Activated T-cell treated with anti-CD3 and anti-CD28 coated beads, Interleukin-2, amount 50 U/mL, for 4 hours (primary cell): ENCODE data around the gene TSPAN15. TPM values are rescaled to one million over a fixed set of nuclear protein-coding genes. Genes with fewer than 3 reads are reported as not detected.
A peak's percentile ranks its signal among the peaks of the same experiment; 100 is the strongest.
"Not testable (repeated sequence)": the region's sequence is repeated elsewhere in the genome, so short reads cannot be mapped to it uniquely, and the experiment has no call there.

Source experiments
- ATAC-seq, 2 donors: fragments of 200-7000 bp; cut with Tn5 transposase; one replicate each; pipeline ENCODE4 v1.10.0; 2021
- DNase-seq: peaks from one replicate; pipeline ENCODE4 v3.0.0-alpha.2; 2020
- H3K27me3 Mint-ChIP-seq: one replicate; pipeline ENCODE4 v1.8.0; 2021; ENCODE audit warnings: low read depth, mixed read lengths
- H3K36me3 Mint-ChIP-seq: one replicate; pipeline ENCODE4 v1.8.0; 2022; ENCODE audit warnings: mixed read lengths; ENCODE audit not compliant: insufficient read depth
- H3K4me1 Mint-ChIP-seq: one replicate; pipeline ENCODE4 v1.8.0; 2021; ENCODE audit warnings: low read depth, mixed read lengths
- H3K4me3 Mint-ChIP-seq: one replicate; pipeline ENCODE4 v1.8.0; 2021; ENCODE audit warnings: mild to moderate bottlenecking, moderate library complexity, mixed read lengths
- H3K9me3 Mint-ChIP-seq: one replicate; pipeline ENCODE4 v1.8.0; 2021; ENCODE audit warnings: mixed read lengths
- total RNA-seq, 3 donors: library from RNA; stranded (reverse); gene quantifications; one replicate each; pipeline ENCODE4 v1.2.1, GENCODE V29; 2021

Gene TSPAN15
- total RNA-seq, 3 donors from 2014 or later: 0.86 to 1.8 (median 1.4) TPM

GRCh38 chr10:69446650-69447151 is 4.6 kb upstream of the TSPAN15 start:
- Mint-ChIP-seq H3K4me3 (no peak overlapping the region), H3K27me3 (peaks cover 1% of the 10 kb centered on the region), H3K36me3 (no peaks in the 10 kb centered on the region), H3K4me1 (peaks cover 8% of the 10 kb centered on the region), H3K9me3 (no peaks in the 10 kb centered on the region)
- ATAC-seq: no peak
- no peak for DNase-seq

DNA sequence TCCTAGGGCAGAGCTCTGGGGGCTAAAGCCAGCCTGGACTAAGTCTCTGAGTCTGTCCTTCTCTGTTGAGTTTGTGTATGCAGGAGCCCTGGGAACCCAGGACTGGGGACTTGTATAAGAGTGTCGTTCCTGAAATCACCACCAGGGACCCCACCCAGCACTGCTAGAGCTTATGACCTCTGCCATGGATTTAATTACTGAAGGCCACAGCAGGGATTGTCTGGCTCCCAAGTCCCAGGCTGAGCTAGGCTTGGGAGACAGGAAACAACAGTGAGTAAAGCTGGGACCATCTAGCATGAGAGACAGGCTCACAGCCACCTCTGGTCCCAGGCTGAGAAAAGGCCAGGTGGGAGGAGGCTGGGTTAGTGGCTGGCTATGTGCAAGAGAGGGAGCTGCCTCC is 1.4 kb upstream of the TSPAN15 start:
- H3K4me3 Mint-ChIP-seq: no peak overlapping the region
- DNase-seq: peak; percentile 37
- H3K9me3 Mint-ChIP-seq: no peaks in the 10 kb centered on the region
- peaks cover 3% of the 10 kb centered on the region for H3K27me3 Mint-ChIP-seq
- H3K36me3 Mint-ChIP-seq: no peaks in the 10 kb centered on the region
- peak; percentile 42 to 51 for ATAC-seq
- peaks cover 17% of the 10 kb centered on the region for H3K4me1 Mint-ChIP-seq

DNA sequence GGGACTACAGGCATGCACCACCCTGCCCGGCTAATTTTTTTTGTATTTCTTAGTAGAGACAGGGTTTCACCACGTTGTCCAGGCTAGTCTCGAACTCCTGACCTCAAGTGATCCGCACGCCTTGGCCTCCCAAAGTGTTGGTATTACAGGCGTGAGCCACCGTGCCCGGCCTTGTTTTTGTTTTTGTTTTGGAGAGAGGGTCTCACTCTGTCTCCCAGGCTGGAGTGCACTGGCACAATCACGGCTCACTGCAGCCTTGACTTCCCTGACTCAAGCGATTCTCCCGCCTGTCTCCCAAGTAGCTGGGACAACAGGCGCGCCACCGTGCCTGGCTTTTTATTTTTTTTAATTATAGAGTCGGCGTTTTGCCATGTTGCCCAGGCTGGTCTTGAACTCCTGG is 870 bp upstream of the TSPAN15 start:
- not testable (repeated sequence) for DNase-seq, H3K36me3 Mint-ChIP-seq, H3K9me3 Mint-ChIP-seq, H3K27me3 Mint-ChIP-seq, ATAC-seq
- Mint-ChIP-seq H3K4me3 (peak overlapping the region; percentile 87), H3K4me1 (peaks cover 17% of the 10 kb centered on the region)

- no peaks in the 10 kb centered on the region for H3K9me3 Mint-ChIP-seq
- DNase-seq: no peak
- peaks cover 17% of the 10 kb centered on the region for H3K4me1 Mint-ChIP-seq
- peak overlapping the region; percentile 87 for H3K4me3 Mint-ChIP-seq
- H3K27me3 Mint-ChIP-seq: peaks cover 3% of the 10 kb centered on the region
- H3K36me3 Mint-ChIP-seq: no peaks in the 10 kb centered on the region
- ATAC-seq: peak; percentile 6 to 20
These were observed 553 bp downstream of the TSPAN15 start for GRCh38 chr10:69451784-69452251.

DNA sequence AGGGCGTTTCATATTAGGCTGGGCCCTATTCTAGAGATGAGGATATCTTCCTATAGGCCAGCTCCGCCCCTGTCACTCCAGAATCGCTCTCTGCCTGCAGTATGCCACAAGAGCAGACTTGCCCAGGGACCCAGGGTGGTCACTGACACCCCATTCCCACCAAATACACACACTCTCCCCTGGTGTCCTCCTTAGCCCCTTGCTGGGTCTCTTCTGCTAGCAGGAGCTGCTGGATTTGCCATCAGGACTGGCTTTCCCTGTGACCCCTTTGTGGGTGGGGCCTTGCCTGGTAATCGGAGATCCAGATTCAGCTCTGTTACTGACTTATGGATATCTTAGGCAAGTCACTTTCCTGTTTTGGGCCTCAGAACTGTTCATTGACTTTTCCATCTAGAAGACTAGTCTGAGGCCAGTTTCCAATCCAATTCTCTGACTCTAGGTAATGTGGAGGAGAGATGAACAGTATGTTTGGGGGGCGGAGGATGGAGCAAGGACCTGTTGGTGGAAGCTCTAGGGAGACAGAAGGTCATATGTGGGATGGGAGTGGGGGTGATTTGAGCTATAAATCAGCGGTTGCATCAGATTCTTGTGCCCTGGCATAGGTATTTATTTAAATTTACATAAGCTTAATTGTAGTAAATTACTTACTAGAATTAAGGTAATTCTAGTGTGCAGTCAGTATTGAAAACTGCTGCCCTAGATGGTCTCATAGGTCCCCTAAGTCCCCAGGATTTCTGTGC is 1.6 kb downstream of the TSPAN15 start:
- ATAC-seq: no peak
- Mint-ChIP-seq H3K4me3 (peak overlapping the region; percentile 31), H3K9me3 (no peaks in the 10 kb centered on the region), H3K36me3 (no peaks in the 10 kb centered on the region), H3K4me1 (peaks cover 17% of the 10 kb centered on the region), H3K27me3 (peaks cover 3% of the 10 kb centered on the region)
- no peak for DNase-seq

DNA sequence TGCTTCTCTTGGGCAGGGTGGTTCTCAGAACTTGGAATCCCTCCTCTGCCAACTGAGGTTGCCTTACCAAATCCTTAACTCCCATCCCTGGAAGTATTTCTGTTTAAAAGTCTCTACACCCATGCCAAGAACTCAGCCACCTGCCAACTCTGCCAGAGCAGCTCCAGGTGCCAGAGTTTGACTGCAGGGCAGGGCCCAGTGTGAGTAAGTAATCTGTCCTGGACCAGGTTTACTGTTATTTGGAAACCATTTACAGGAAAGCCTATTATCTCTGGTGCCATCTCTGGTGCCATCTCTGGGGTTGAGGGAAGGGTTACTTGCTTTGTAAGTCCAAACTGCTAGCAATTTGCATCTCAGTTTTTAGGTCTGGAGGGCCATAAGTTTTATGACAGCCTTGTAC is 2.5 kb downstream of the TSPAN15 start:
- no peak for DNase-seq
- Mint-ChIP-seq H3K4me3 (no peak overlapping the region), H3K36me3 (no peaks in the 10 kb centered on the region), H3K9me3 (no peaks in the 10 kb centered on the region), H3K4me1 (peaks cover 17% of the 10 kb centered on the region), H3K27me3 (peaks cover 3% of the 10 kb centered on the region)
- ATAC-seq: no peak

GRCh38 chr10:69455006-69455763 is 3.9 kb downstream of the TSPAN15 start:
- no peaks in the 10 kb centered on the region for H3K36me3 Mint-ChIP-seq
- H3K4me3 Mint-ChIP-seq: no peak overlapping the region
- H3K27me3 Mint-ChIP-seq: peaks cover 3% of the 10 kb centered on the region
- H3K4me1 Mint-ChIP-seq: peaks cover 14% of the 10 kb centered on the region
- no peaks in the 10 kb centered on the region for H3K9me3 Mint-ChIP-seq
- DNase-seq: no peak
- ATAC-seq: no peak

DNA sequence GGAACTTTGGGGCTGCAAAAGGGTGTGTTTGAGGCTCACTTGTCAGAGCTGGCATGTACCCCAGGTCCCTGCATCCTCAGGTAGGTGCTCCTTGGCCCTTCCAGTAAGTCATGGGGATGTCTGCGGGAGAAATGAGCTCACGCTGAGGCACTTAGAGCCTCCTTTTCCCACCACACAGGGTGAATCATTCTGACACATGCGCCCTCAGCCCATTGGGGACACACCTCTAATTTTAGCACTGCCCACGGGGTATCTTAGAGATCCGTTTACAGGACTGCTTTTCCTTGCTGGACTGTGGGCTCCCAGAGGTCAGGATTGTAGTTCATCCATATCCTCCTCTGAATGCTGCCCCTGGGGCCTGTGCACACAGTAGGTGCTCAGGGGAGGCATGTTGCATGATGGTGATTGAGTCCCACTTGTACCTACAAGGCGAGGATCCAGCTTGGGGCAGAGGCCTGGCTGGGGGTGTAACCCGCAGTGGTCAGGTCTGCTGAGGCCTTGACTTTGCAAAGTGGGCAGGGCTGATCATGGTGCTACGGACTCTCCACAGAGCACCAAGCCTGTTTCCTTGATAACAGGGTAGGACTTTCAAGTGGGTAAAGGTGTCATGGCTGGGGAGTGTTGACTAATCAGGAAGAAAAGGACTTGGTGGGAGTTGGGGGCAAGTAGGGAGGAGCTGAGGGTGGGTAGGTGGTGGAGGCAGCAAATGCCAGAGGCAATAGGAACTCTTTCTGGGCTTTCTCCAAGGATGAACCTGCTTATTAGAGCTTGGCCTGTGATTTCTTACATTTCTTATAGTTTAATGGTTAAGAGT is 5.8 kb downstream of the TSPAN15 start:
- H3K4me3 Mint-ChIP-seq: no peak overlapping the region
- ATAC-seq (peak in 1 of 2 donors; percentile 21), DNase-seq (no peak)
- H3K9me3 Mint-ChIP-seq: no peaks in the 10 kb centered on the region
- H3K27me3 Mint-ChIP-seq: peaks cover 3% of the 10 kb centered on the region
- H3K4me1 Mint-ChIP-seq: peaks cover 15% of the 10 kb centered on the region
- no peaks in the 10 kb centered on the region for H3K36me3 Mint-ChIP-seq

DNA sequence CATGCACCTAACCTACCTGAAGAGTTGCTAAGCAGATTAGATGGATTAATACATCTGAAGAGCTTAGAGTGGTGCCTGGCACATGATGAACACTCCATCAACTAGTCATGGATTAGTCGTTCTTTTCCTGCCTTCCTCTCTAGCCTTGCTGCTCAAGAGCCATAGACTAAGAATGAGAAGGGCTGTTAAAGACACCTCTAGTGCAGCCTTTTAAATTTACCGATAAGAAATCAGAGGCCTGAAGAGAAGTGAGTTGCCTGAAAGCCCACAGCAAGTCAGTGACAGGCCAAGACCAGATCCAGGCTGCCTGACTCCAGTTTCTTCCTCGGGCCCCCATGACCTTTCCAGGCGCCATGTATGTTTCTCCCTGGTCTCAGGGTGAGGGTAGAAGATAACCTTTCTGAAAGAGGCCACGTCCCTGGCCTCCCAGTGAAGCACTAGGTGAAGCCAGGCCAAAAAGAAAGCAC is 6.5 kb downstream of the TSPAN15 start:
- H3K27me3 Mint-ChIP-seq: peaks cover 3% of the 10 kb centered on the region
- no peak for ATAC-seq
- H3K9me3 Mint-ChIP-seq: no peaks in the 10 kb centered on the region
- H3K4me1 Mint-ChIP-seq: peaks cover 11% of the 10 kb centered on the region
- H3K4me3 Mint-ChIP-seq: no peak overlapping the region
- no peaks in the 10 kb centered on the region for H3K36me3 Mint-ChIP-seq
- DNase-seq: no peak

- Mint-ChIP-seq H3K4me3 (no peak overlapping the region), H3K27me3 (peaks cover 3% of the 10 kb centered on the region), H3K9me3 (no peaks in the 10 kb centered on the region), H3K36me3 (no peaks in the 10 kb centered on the region), H3K4me1 (peaks cover 14% of the 10 kb centered on the region)
- no peak for DNase-seq
- ATAC-seq: no peak
These were observed 7.3 kb downstream of the TSPAN15 start for GRCh38 chr10:69458430-69459100.

DNA sequence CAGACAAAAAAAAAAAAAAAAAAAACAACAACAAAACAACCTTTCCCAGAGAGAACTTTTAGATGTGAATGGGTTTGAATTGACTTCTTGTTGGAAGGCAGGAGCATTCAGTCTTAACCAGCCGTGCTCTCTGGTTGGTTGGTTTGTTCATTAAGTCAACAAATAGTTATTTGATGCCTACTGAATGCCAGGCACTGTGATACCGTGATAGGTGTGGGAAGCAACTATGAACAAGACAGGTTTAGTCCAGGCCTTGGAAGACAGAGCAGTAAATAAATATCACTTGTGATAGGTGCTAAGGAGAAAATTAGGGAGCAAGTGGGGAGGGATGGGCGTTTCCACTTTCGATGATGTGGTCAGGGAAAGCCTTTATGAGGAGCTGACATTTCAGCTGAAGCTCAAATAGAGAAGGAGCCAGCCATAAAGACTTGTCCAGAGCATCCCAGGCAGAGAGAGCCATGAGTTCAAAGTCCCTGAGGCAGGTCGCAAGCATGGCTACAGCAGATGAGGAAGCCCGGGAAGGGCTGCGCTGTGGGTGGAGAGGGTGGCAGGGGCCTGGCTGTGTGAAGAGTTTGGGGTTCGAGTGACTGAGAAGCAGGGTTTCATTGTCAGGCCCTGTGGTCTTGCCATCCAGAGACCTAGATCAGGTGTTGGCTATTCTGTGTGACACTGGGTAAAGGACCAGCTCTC is 8.0 kb downstream of the TSPAN15 start:
- peaks cover 2% of the 10 kb centered on the region for H3K27me3 Mint-ChIP-seq
- DNase-seq: no peak
- no peak for ATAC-seq
- H3K9me3 Mint-ChIP-seq: no peaks in the 10 kb centered on the region
- H3K36me3 Mint-ChIP-seq: no peaks in the 10 kb centered on the region
- H3K4me3 Mint-ChIP-seq: no peak overlapping the region
- H3K4me1 Mint-ChIP-seq: peaks cover 17% of the 10 kb centered on the region

DNA sequence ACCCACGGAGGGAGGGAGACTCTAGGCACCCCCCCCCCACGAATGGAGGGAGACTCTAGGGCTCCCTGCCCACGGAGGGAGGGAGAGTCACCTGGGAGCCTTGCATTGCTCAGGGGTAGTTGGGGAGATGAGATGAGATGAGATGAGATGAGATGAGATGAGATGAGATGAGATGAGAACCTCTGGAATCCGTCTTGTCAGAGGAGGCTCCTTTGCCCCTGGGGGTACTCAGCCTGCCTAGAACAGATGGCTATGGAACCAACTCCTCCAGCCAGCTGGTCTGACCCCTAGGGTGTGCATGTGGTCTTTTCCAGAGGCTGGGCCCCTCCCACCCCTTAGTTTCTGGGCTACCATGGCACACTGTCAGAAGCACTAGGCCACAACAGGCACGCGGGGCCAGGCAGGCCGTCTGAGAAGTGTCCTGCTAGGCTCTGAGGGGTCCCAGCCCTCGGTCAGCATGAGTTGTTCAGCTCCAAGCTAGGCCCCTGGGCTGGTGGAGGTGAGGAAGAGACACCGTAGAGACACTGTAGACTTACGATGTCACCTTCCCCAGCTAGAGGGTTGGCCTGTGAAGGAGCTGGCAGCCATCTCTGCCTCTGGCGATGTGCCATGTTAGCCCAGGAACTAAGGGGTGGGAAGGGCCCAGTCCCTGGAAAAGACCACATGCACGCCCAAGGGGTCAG is 8.8 kb downstream of the TSPAN15 start:
- Mint-ChIP-seq H3K36me3 (no peaks in the 10 kb centered on the region), H3K4me3 (no peak overlapping the region)
- ATAC-seq: no peak

More for the DNA sequence above, 8.8 kb downstream of the TSPAN15 start:
- H3K4me1 Mint-ChIP-seq: peaks cover 25% of the 10 kb centered on the region
- no peaks in the 10 kb centered on the region for H3K9me3 Mint-ChIP-seq
- H3K27me3 Mint-ChIP-seq: no peaks in the 10 kb centered on the region
- DNase-seq: no peak
